Pancreas (tissue), 10 donors: ENCODE measurements around the gene ARHGAP35. TPM values are rescaled to one million over a fixed set of nuclear protein-coding genes. Genes with fewer than 3 reads are reported as not detected.

Experiments
- ATAC-seq, 4 donors: fragments of 200-7000 bp; cut with Tn5 transposase; one replicate each; pipeline versions ENCODE4 v1.8.0 to v1.9.1; 2020; ENCODE audit warnings: mild to moderate bottlenecking in 4 of 4, moderate library complexity in 4 of 4
- DNase-seq, 6 donors: peaks; one replicate each; pipeline ENCODE4 v3.0.0-alpha.2; 2020
- FAIRE-seq: peaks from 2 replicates; lab custom pipeline; 2012; peaks lifted over from hg19 to GRCh38; lab: Jason Lieb, UNC
- H3K27ac ChIP-seq, 4 donors: fragments of 200-600 bp; sonication (generic); 1 replicate in 3 of 4; 2 replicates in 1 of 4; pipeline versions ENCODE4 v1.5.0 to v1.8.0; 2020
- H3K27me3 ChIP-seq, 4 donors: fragments of 200-600 bp; one replicate each; pipeline ENCODE4 v1.8.0; 2021
- H3K36me3 ChIP-seq, 3 donors: fragments of 200-600 bp; sonication (generic) in 1 of 3; one replicate each; pipeline versions ENCODE4 v1.5.0 to v1.8.0; 2020 to 2021
- H3K4me1 ChIP-seq, 3 donors: fragments of 200-600 bp; one replicate each; pipeline ENCODE4 v1.8.0; 2021
- H3K4me3 ChIP-seq, 4 donors: fragments of 200-600 bp; sonication (generic) in 2 of 4; one replicate each; pipeline versions ENCODE4 v1.5.0 to v1.8.0; 2020 to 2021
- H3K9me3 ChIP-seq, 4 donors: fragments of 200-600 bp; one replicate each; pipeline ENCODE4 v1.8.0; 2021
- CTCF ChIP-seq, 4 donors: fragments of 200-600 bp; sonication (generic) in 3 of 4; IDR thresholded peaks; one replicate each; pipeline versions ENCODE4 v1.5.0 to v1.8.0; 2021; ENCODE audit warnings: antibody characterized with exemption in 4 of 4
- WGBS, 2 donors: extraction: QIAGEN DNeasy Blood & Tissue Kit; methylation state at CpG; one replicate each; pipeline ENCODE4 v1.1.7; 2013; 5-methylcytosine and 5-hydroxymethylcytosine counted together
- intact Hi-C, 3 donors: fragments of 100-400 bp; cut with DNase I; formaldehyde crosslinking; loops; one replicate each; pipeline versions ENCODE4 v1.11.1 to v1.14.2; 2022
- polyA plus RNA-seq, 2 donors: library from polyadenylated mRNA; stranded (reverse); fragments of 200-250 nt; gene quantifications; one replicate each; pipeline ENCODE4 v1.2.3, GENCODE V29; 2013
- total RNA-seq, 6 donors: library from RNA; stranded (reverse); fragmentation: NEBNext Ultra II Directional in 4 of 6; extraction: Animal tissue kit (Norgen Biotek cat#: 25700) in 4 of 6; gene quantifications; one replicate each; pipeline versions ENCODE4 v1.2.1 to v1.2.4, GENCODE V29; 2021 to 2023
- donor health status: healthy with polysubstance abuse.
- donor health status: DM: no; HTN: no; CAD: no; lungs with moderate emphysema.
- donor health status: DM: no; HTN: no; CAD: no.
- donor health status: control.
- donor health status: control.
- donor health status: Bipolar disorder and iron deficiency.
- donor health status: DM: yes; HTN: yes; CAD: no.
- donor health status: DM: no; HTN: no; CAD: no.
- donor health status: DM: no; HTN: no; CAD: no.
- donor health status: DM: yes; HTN: yes; CAD: no.

Gene ARHGAP35
- total and polyA plus RNA-seq, 8 donors = 8.4 to 26.8 (median 18.9) TPM

GRCh38 chr19:46892252-46893179 lies 31.7 kb downstream of the ARHGAP35 start:
- DNase-seq (no peak), ATAC-seq (no peak), FAIRE-seq (no peak)
- Histone ChIP-seq H3K9me3 (no peaks in the 10 kb centered on the region), H3K36me3 (no peaks in the 10 kb centered on the region), H3K27me3 (no peaks in the 10 kb centered on the region), H3K4me3 (no peak overlapping the region), H3K27ac (no peak overlapping the region), H3K4me1 (peaks cover 0 to 24% (median 5%) of the 10 kb centered on the region in 3 donors)
- TF ChIP-seq CTCF (IDR thresholded peaks at IDR 0.05) = no peak
- intact Hi-C loops = no loop called here
- 95 to 97% methylated on average over 11 of the region's 11 CpGs for WGBS, 2 donors

- intact Hi-C loops = no loop called here
- no peak overlapping the region for H3K4me3 ChIP-seq
- ATAC-seq (peak in 3 of 4 donors; percentile 41 to 67 (median 46)), DNase-seq (peak in 1 of 6 donors; percentile 12), FAIRE-seq (no peak)
- no peak for TF ChIP-seq CTCF (IDR thresholded peaks at IDR 0.05)
- WGBS, 2 donors = 67 to 76% methylated on average over 10 of the region's 10 CpGs
- no peak overlapping the region for H3K27ac ChIP-seq
- no peaks in the 10 kb centered on the region for H3K27me3 ChIP-seq
- no peaks in the 10 kb centered on the region for H3K9me3 ChIP-seq
- no peaks in the 10 kb centered on the region for H3K36me3 ChIP-seq
- peaks cover under 1 to 11% (median under 1%) of the 10 kb centered on the region in 3 donors for H3K4me1 ChIP-seq
Observed at GRCh38 chr19:46896076-46896794, 35.4 kb downstream of the ARHGAP35 start.

GRCh38 chr19:46898731-46899130 lies 37.9 kb downstream of the ARHGAP35 start:
- Histone ChIP-seq H3K36me3 (no peaks in the 10 kb centered on the region), H3K27me3 (no peaks in the 10 kb centered on the region), H3K9me3 (no peaks in the 10 kb centered on the region), H3K4me3 (no peak overlapping the region), H3K27ac (no peak overlapping the region), H3K4me1 (peaks cover 15 to 28% (median 17%) of the 10 kb centered on the region in 3 donors)
- no peak for TF ChIP-seq CTCF (IDR thresholded peaks at IDR 0.05)
- FAIRE-seq = no peak
- DNase-seq = no peak
- WGBS, 2 donors = 87 to 89% methylated on average over 5 of the region's 5 CpGs
- intact Hi-C loops = no loop called here
- peak in 2 of 4 donors; percentile 12 to 21 for ATAC-seq

- no peak for TF ChIP-seq CTCF (IDR thresholded peaks at IDR 0.05)
- intact Hi-C loops = no loop called here
- Histone ChIP-seq H3K36me3 (no peaks in the 10 kb centered on the region), H3K4me3 (no peak overlapping the region), H3K4me1 (peaks cover 18 to 25% (median 19%) of the 10 kb centered on the region in 3 donors), H3K9me3 (no peaks in the 10 kb centered on the region), H3K27ac (no peak overlapping the region), H3K27me3 (no peaks in the 10 kb centered on the region)
- DNase-seq = no peak
- no peak for ATAC-seq
- 94 to 96% methylated on average over 5 of the region's 5 CpGs for WGBS, 2 donors
- FAIRE-seq = no peak
Observed at GRCh38 chr19:46900341-46900740, 39.5 kb downstream of the ARHGAP35 start.
